Measurements from ENCODE around the gene SUGCT. TPM values are rescaled to one million over a fixed set of nuclear protein-coding genes. Genes with fewer than 3 reads are reported as not detected.

SUGCT gene
- total and polyA plus RNA-seq, 9 of the 15 experiments (the other 6 are each of a cell fraction or from before 2014, with no cell fraction given): 0.58 to 2.5 (median 1.4) TPM

GRCh38 chr7:40099837-40100236, 35.0 kb upstream of the SUGCT start:
- DNase-seq (ENCODE audit: extremely low read depth in 1 of 4, low spot score in 3 of 4): no peak
- no peak for ATAC-seq
- H3K27me3 ChIP-seq (ENCODE audit: control insufficient read depth in 2 of 2, insufficient read depth in 2 of 2, low read length in 2 of 2): no peaks in the 10 kb centered on the region
- no peak overlapping the region for H2AFZ ChIP-seq (ENCODE audit: low read depth, low read length)
- H3K79me2 ChIP-seq (ENCODE audit: control insufficient read depth, insufficient read depth, low read length): no peaks in the 10 kb centered on the region
- H3K27ac ChIP-seq (ENCODE audit: extremely low read depth, low read depth, low read length): no peak overlapping the region
- H3K9ac ChIP-seq (ENCODE audit: insufficient read depth in 1 of 2, low read depth in 2 of 2, low read length in 2 of 2): no peak overlapping the region
- no peak overlapping the region for H3K4me2 ChIP-seq (ENCODE audit: insufficient read depth, low read length)
- intact Hi-C loops (cut with micrococcal nuclease): no loop called here
- no TSS peak for BruUV-seq (replicated peaks)
- TF ChIP-seq TFE3 (CRISPR knock-in tag; IDR thresholded peaks at IDR 0.05) (no peak), BRF1 (IDR thresholded peaks at IDR 0.05; ENCODE audit: borderline replicate concordance, extremely low read depth, insufficient read length) (no peak), ZBTB12 (CRISPR knock-in tag; IDR thresholded peaks at IDR 0.05) (no peak), RNF219 (CRISPR knock-in tag; IDR thresholded peaks at IDR 0.05) (no peak), KHSRP (IDR thresholded peaks at IDR 0.05) (no peak), CEBPZ (IDR thresholded peaks at IDR 0.05; ENCODE audit: borderline replicate concordance, low read depth, low read length) (no peak), ZSCAN29 (IDR thresholded peaks at IDR 0.05) (no peak), U2AF1 (optimal IDR thresholded peaks at IDR 0.05; ENCODE audit: low read depth, low read length) (no peak), GTF2A2 (tag; IDR thresholded peaks at IDR 0.05) (no peak), CHD1 (IDR thresholded peaks at IDR 0.05; ENCODE audit: low read length) (no peak), ARID3B (CRISPR knock-in tag; IDR thresholded peaks at IDR 0.05; ENCODE audit: borderline replicate concordance) (no peak), TSC22D4 (tag; IDR thresholded peaks at IDR 0.05) (no peak), ADNP (tag; IDR thresholded peaks at IDR 0.05) (no peak), ZNF133 (CRISPR knock-in tag; IDR thresholded peaks at IDR 0.05) (no peak)
- ChIA-PET POLR2A (interaction anchor here (1.4 kb wide), 1 partner anchor 12 kb away, joined by 7 read pairs; no protein-coding TSS in a partner anchor), CTCF (ENCODE audit: low intra/inter-chr PET ratio) (no interaction called here)
- 91% methylated on average over 4 of the region's 4 CpGs for WGBS (ENCODE audit: insufficient coverage, low coverage, missing lambda C conversion rate)
- H3K9me3 ChIP-seq (replicated peaks; ENCODE audit: control insufficient read depth, insufficient read depth, low read depth, low read length): no peaks in the 10 kb centered on the region
- H3K4me1 ChIP-seq (replicated peaks in 1 of 2; ENCODE audit: control insufficient read depth in 2 of 2, insufficient read depth in 2 of 2, low read length in 2 of 2): no peaks in the 10 kb centered on the region
- H4K20me1 ChIP-seq (replicated peaks; ENCODE audit: control insufficient read depth, insufficient read depth, low read length): no peaks in the 10 kb centered on the region
- H3K4me3 ChIP-seq: no peak overlapping the region
- no peak for FAIRE-seq
- in situ Hi-C loops (cut with MboI): no loop called here
- peaks cover 22% of the 10 kb centered on the region; the same call in 2 of the 3 replicates for H3K36me3 ChIP-seq (ENCODE audit: control insufficient read depth, insufficient read depth, low read length)
- H3K9me1 ChIP-seq (ENCODE audit: control insufficient read depth, insufficient read depth, low read length): no peaks in the 10 kb centered on the region

All from K562 (cell line).